Retinal pigment epithelial cell (primary cell): ENCODE data around the gene STAMBP.

Experiments used
- DNase-seq: peaks from one replicate; pipeline ENCODE4 v3.0.0-alpha.2; 2010; ENCODE audit warnings: low read depth
- H3K4me3 ChIP-seq: 2 replicates; pipeline ENCODE4 v1.5.1; 2011; ENCODE audit warnings: mild to moderate bottlenecking, low read length, control low read depth, moderate library complexity
- TF ChIP-seq, protein P1 (sequence below): conservative IDR thresholded peaks from 2 replicates; pipeline ENCODE4 v1.5.1; 2011; ENCODE audit warnings: low read depth, low read length, control low read depth, inconsistent platforms

Gene STAMBP

GRCh38 chr2:73821227-73821626 lies 7.5 kb upstream of the STAMBP start:
- TF ChIP-seq, protein P1, sequence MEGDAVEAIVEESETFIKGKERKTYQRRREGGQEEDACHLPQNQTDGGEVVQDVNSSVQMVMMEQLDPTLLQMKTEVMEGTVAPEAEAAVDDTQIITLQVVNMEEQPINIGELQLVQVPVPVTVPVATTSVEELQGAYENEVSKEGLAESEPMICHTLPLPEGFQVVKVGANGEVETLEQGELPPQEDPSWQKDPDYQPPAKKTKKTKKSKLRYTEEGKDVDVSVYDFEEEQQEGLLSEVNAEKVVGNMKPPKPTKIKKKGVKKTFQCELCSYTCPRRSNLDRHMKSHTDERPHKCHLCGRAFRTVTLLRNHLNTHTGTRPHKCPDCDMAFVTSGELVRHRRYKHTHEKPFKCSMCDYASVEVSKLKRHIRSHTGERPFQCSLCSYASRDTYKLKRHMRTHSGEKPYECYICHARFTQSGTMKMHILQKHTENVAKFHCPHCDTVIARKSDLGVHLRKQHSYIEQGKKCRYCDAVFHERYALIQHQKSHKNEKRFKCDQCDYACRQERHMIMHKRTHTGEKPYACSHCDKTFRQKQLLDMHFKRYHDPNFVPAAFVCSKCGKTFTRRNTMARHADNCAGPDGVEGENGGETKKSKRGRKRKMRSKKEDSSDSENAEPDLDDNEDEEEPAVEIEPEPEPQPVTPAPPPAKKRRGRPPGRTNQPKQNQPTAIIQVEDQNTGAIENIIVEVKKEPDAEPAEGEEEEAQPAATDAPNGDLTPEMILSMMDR: no peak
- DNase-seq: no peak
- no peak overlapping the region for H3K4me3 ChIP-seq

DNA sequence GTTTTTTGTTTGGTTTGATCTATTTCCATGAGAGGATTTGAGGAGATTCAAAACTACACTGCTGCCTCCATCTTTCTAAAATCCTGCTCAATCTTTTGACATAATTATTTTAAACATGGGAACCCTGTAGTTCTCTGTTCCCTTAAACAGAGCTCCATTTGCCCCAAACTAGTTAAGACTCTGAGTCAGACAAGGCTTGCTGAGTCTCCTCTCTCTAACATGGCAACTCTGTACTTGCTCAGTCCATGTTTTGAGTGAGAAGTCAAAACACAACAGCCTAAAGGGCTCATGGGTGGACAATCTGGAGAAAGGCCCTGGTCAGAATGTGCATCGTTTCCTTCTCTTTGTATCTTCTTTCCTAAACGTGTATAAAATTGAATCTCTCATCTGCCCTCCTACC lies 7.1 kb upstream of the STAMBP start:
- no peak overlapping the region for H3K4me3 ChIP-seq
- no peak for DNase-seq
- TF ChIP-seq, protein P1: no peak

DNA sequence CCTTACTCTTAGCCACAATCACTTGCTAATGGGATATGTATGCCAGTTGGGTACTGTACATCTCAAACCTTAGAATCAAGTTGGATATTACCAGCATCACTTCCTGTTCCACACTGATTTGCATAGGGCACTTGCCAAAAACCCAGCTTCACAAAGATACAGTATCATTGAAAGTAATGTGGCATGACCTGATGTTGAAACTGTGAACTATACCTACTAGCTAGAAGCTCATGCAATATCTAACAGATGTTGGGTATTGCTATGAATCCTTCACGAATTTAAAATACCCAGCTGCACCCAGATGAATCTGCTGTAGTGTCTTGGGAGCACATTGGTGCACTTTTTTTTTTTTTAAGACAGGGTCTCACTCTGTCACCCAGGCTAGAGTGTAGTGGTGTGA lies 6.5 kb upstream of the STAMBP start:
- H3K4me3 ChIP-seq: no peak overlapping the region
- no peak for DNase-seq
- TF ChIP-seq, protein P1: no peak

- DNase-seq: no peak
- TF ChIP-seq, protein P1: no peak
- H3K4me3 ChIP-seq: no peak overlapping the region
Observed at GRCh38 chr2:73822991-73823390, 5.8 kb upstream of the STAMBP start.

- DNase-seq: no peak
- TF ChIP-seq, protein P1: no peak
Observed at GRCh38 chr2:73823416-73823815, 5.3 kb upstream of the STAMBP start.

GRCh38 chr2:73823916-73824523 lies 4.7 kb upstream of the STAMBP start:
- peak; percentile 54 for DNase-seq
- TF ChIP-seq, protein P1: peak; percentile 88
- no peak overlapping the region for H3K4me3 ChIP-seq

More at GRCh38 chr2:73823416-73823815, 5.3 kb upstream of the STAMBP start:
- H3K4me3 ChIP-seq: no peak overlapping the region

DNA sequence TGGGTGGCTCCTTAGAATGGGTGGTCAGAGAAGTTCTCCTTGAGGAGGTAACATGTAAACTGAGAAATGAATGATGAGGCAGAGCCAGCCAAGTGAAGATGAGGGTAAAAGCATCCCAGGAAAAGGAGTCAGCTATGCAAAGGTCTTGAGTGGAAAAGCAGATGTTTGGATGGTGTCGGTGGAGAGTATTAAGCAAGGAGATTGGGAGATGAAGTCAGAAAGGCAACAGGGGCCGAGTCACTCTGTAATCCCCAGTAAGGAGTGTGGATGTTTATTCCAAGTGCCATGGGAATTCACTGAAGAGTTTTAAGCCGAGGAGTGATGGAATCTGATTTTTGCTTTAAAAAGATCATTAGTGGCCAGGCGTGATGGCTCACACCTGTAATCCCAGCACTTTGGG lies 3.4 kb upstream of the STAMBP start:
- DNase-seq: no peak
- TF ChIP-seq, protein P1: no peak
- no peak overlapping the region for H3K4me3 ChIP-seq
